H9 (cell line): ENCODE measurements around the gene SCIN. TPM values are rescaled to one million over a fixed set of nuclear protein-coding genes. Genes with fewer than 3 reads are reported as not detected.

Experiments used
- DNase-seq: peaks from one replicate; pipeline ENCODE4 v3.0.0-alpha.2; 2017
- H2AFZ ChIP-seq: one replicate; pipeline ENCODE4 v1.6.1; 2013; ENCODE audit warnings: mild to moderate bottlenecking, low read length, control low read depth, moderate library complexity
- H2AK5ac ChIP-seq: 2 replicates; pipeline ENCODE4 v1.6.1; 2013; ENCODE audit warnings: low read length, control low read depth, mixed read lengths; ENCODE audit not compliant: insufficient read length
- H2BK120ac ChIP-seq: one replicate; pipeline ENCODE4 v1.6.1; 2013; ENCODE audit warnings: low read depth, mild to moderate bottlenecking, low read length, control low read depth, inconsistent platforms; ENCODE audit not compliant: poor library complexity, severe bottlenecking
- H2BK12ac ChIP-seq: 2 replicates; pipeline ENCODE4 v1.6.1; 2013; ENCODE audit warnings: low read length, control low read depth, mixed read lengths, low read depth; ENCODE audit not compliant: insufficient read length
- H2BK15ac ChIP-seq: 2 replicates; pipeline ENCODE4 v1.6.1; 2013; ENCODE audit warnings: low read depth, low read length, control low read depth
- H2BK20ac ChIP-seq: one replicate; pipeline ENCODE4 v1.6.1; 2013; ENCODE audit warnings: low read depth, mild to moderate bottlenecking, low read length, control low read depth, inconsistent platforms; ENCODE audit not compliant: poor library complexity, severe bottlenecking
- H2BK5ac ChIP-seq: 2 replicates; pipeline ENCODE4 v1.6.1; 2013; ENCODE audit warnings: low read length, control low read depth, mixed read lengths; ENCODE audit not compliant: insufficient read length
- H3K14ac ChIP-seq: 2 replicates; pipeline ENCODE4 v1.6.1; 2013; ENCODE audit warnings: low read length, control low read depth; ENCODE audit not compliant: insufficient read depth
- H3K18ac ChIP-seq: 2 replicates; pipeline ENCODE4 v1.6.1; 2013; ENCODE audit warnings: low read depth, mild to moderate bottlenecking, mixed read lengths, low read length, control low read depth; ENCODE audit not compliant: insufficient read length
- H3K23ac ChIP-seq: 2 replicates; pipeline ENCODE4 v1.6.1; 2013; ENCODE audit warnings: low read length, control low read depth, mixed read lengths, low read depth; ENCODE audit not compliant: insufficient read length
- H3K23me2 ChIP-seq: 2 replicates; pipeline ENCODE4 v1.6.1; 2013; ENCODE audit warnings: low read depth, mild to moderate bottlenecking, mixed read lengths, low read length, control low read depth; ENCODE audit not compliant: insufficient read length, poor library complexity, severe bottlenecking
- H3K27ac ChIP-seq: 2 replicates; pipeline ENCODE4 v1.5.1; 2013; ENCODE audit warnings: low read length, control low read depth, mixed read lengths, low read depth; ENCODE audit not compliant: insufficient read length
- H3K27me3 ChIP-seq: 2 replicates; pipeline ENCODE4 v1.6.1; 2013; ENCODE audit warnings: low read length, control low read depth, inconsistent platforms; ENCODE audit not compliant: insufficient read depth
- H3K4ac ChIP-seq: 2 replicates; pipeline ENCODE4 v1.6.1; 2013; ENCODE audit warnings: low read depth, mild to moderate bottlenecking, control low read depth, inconsistent platforms, low read length, moderate library complexity
- H3K4me1 ChIP-seq: 2 replicates; pipeline ENCODE4 v1.6.1; 2013; ENCODE audit warnings: low read length, control low read depth, inconsistent platforms; ENCODE audit not compliant: insufficient read depth
- H3K4me2 ChIP-seq: 2 replicates; pipeline ENCODE4 v1.6.1; 2013; ENCODE audit warnings: low read length, control low read depth, mixed read lengths; ENCODE audit not compliant: insufficient read length, insufficient read depth
- H3K56ac ChIP-seq: 2 replicates; pipeline ENCODE4 v1.6.1; 2013; ENCODE audit warnings: low read depth, mild to moderate bottlenecking, mixed read lengths, low read length, control low read depth; ENCODE audit not compliant: insufficient read length
- H3K79me1 ChIP-seq: 2 replicates; pipeline ENCODE4 v1.6.1; 2013; ENCODE audit warnings: low read depth, mild to moderate bottlenecking, moderate library complexity, low read length, control low read depth, inconsistent platforms; ENCODE audit not compliant: insufficient read depth, poor library complexity, severe bottlenecking
- H3K79me2 ChIP-seq: 2 replicates; pipeline ENCODE4 v1.6.1; 2013; ENCODE audit warnings: low read length, control low read depth, inconsistent platforms; ENCODE audit not compliant: insufficient read depth
- H3K9ac ChIP-seq: 2 replicates; pipeline ENCODE4 v1.6.1; 2013; ENCODE audit warnings: low read length, control low read depth, mixed read lengths; ENCODE audit not compliant: insufficient read length; ENCODE audit errors: extremely low read depth
- H3K9me3 ChIP-seq: one replicate; pipeline ENCODE4 v1.6.1; 2013; ENCODE audit warnings: low read depth, low read length, inconsistent platforms; ENCODE audit not compliant: control insufficient read depth
- H3T11ph ChIP-seq: one replicate; pipeline ENCODE4 v1.6.1; 2013; ENCODE audit warnings: mild to moderate bottlenecking, low read length, control low read depth, inconsistent platforms
- H4K20me1 ChIP-seq: one replicate; pipeline ENCODE4 v1.6.1; 2013; ENCODE audit not compliant: control insufficient read depth, insufficient read length, insufficient read depth
- H4K5ac ChIP-seq: 2 replicates; pipeline ENCODE4 v1.6.1; 2013; ENCODE audit warnings: low read depth, mild to moderate bottlenecking, mixed read lengths, low read length, control low read depth; ENCODE audit not compliant: insufficient read length
- H4K8ac ChIP-seq: replicated peaks from 2 replicates; pipeline ENCODE4 v1.6.1; 2013; ENCODE audit warnings: low read length, control low read depth, mixed read lengths, low read depth; ENCODE audit not compliant: insufficient read length
- H4K91ac ChIP-seq: 2 replicates; pipeline ENCODE4 v1.6.1; 2013; ENCODE audit warnings: low read depth, mild to moderate bottlenecking, moderate library complexity, mixed read lengths, low read length, control low read depth; ENCODE audit not compliant: insufficient read length
- H3K27ac Mint-ChIP-seq, 3 experiments: 2 replicates in 2 of 3; 3 replicates in 1 of 3; pipeline ENCODE4 v1.8.0; 2020 to 2021; ENCODE audit warnings: mixed read lengths in 3 of 3, mild to moderate bottlenecking in 1 of 3, moderate library complexity in 1 of 3
- H3K27me3 Mint-ChIP-seq: 2 replicates; pipeline ENCODE4 v1.8.0; 2021; ENCODE audit warnings: low read depth, mild to moderate bottlenecking, moderate library complexity, mixed read lengths
- H3K36me3 Mint-ChIP-seq, 3 experiments: 2 replicates in 2 of 3; 3 replicates in 1 of 3; pipeline ENCODE4 v1.8.0; 2020 to 2021; ENCODE audit warnings: low read depth in 3 of 3, mixed read lengths in 3 of 3; ENCODE audit not compliant: insufficient read depth in 1 of 3
- H3K4me1 Mint-ChIP-seq, 2 experiments: 2 replicates each; pipeline ENCODE4 v1.8.0; 2020; ENCODE audit warnings: mixed read lengths in 2 of 2
- H3K4me3 Mint-ChIP-seq, 2 experiments: 2 replicates in 1 of 2; 3 replicates in 1 of 2; pipeline ENCODE4 v1.8.0; 2020 to 2021; ENCODE audit warnings: mild to moderate bottlenecking in 2 of 2, mixed read lengths in 2 of 2, moderate library complexity in 1 of 2
- H3K9me3 Mint-ChIP-seq, 2 experiments: 2 replicates in 1 of 2; 3 replicates in 1 of 2; pipeline ENCODE4 v1.8.0; 2020; ENCODE audit warnings: mild to moderate bottlenecking in 2 of 2, mixed read lengths in 2 of 2, moderate library complexity in 1 of 2
- CTCF ChIP-seq: fragments of 200-600 bp; sonication (generic); conservative IDR thresholded peaks from 3 replicates; pipeline ENCODE4 v1.8.0; 2021; ENCODE audit warnings: antibody characterized with exemption, mild to moderate bottlenecking
- WGBS: extraction: QIAGEN DNeasy Blood & Tissue Kit; methylation state at CpG from one replicate; pipeline ENCODE4 v1.1.7; 2013; ENCODE audit warnings: missing lambda C conversion rate, low lambda C conversion rate, mixed read lengths; ENCODE audit not compliant: insufficient read length; ENCODE audit errors: extremely low coverage; 5-methylcytosine and 5-hydroxymethylcytosine counted together
- total RNA-seq: library from RNA; stranded (reverse); gene quantifications from 2 replicates; pipeline ENCODE4 v1.2.1, GENCODE V29; 2021

Gene SCIN
- total RNA-seq, 1 experiment from 2014 or later, result 0.44 TPM

- Histone ChIP-seq H3K23ac (no peak overlapping the region), H3T11ph (no peak overlapping the region), H3K27ac (no peak overlapping the region), H3K56ac (no peak overlapping the region), H2BK120ac (no peak overlapping the region), H3K14ac (no peak overlapping the region), H2BK5ac (no peak overlapping the region), H3K18ac (no peak overlapping the region), H3K9ac (no peak overlapping the region), H2BK15ac (no peak overlapping the region), H3K23me2 (no peaks in the 10 kb centered on the region), H3K79me1 (no peaks in the 10 kb centered on the region), H3K4me1 (peaks cover 4% of the 10 kb centered on the region; the same call in 1 of the 2 replicates), H3K4me2 (no peak overlapping the region), H3K9me3 (no peaks in the 10 kb centered on the region), H4K5ac (no peak overlapping the region), H3K4ac (no peak overlapping the region), H3K27me3 (no peaks in the 10 kb centered on the region), H2BK20ac (no peak overlapping the region), H2AK5ac (no peak overlapping the region), H2BK12ac (no peak overlapping the region), H2AFZ (no peak overlapping the region), H3K79me2 (no peaks in the 10 kb centered on the region), H4K8ac (no peak overlapping the region), H4K91ac (no peak overlapping the region), H4K20me1 (no peaks in the 10 kb centered on the region)
- Mint-ChIP-seq H3K27ac (no peak overlapping the region), H3K4me3 (no peak overlapping the region), H3K9me3 (peaks cover 30 to 31% of the 10 kb centered on the region in 2 experiments), H3K36me3 (peaks cover 14 to 36% (median 24%) of the 10 kb centered on the region in 3 experiments), H3K4me1 (peaks cover 16 to 20% of the 10 kb centered on the region in 2 experiments), H3K27me3 (peaks cover 2% of the 10 kb centered on the region; the same call in 1 of the 2 replicates)
- no peak for DNase-seq
- WGBS, result no CpG with 5 or more reads among the region's 2 CpGs
- TF ChIP-seq CTCF, result no peak
These were observed 36.5 kb upstream of the SCIN start for GRCh38 chr7:12534046-12534445.
